GM21367 (cell line): ENCODE data around the gene TMEM269.

Experiments used
- ATAC-seq: cut with Tn5 transposase; IDR thresholded peaks from one replicate; pipeline ENCODE4 v1.9.1; 2021; ENCODE audit not compliant: unreplicated experiment

Gene TMEM269

GRCh38 chr1:42817976-42818375, 33.2 kb downstream of the TMEM269 start:
- no peak for ATAC-seq

GRCh38 chr1:42820813-42821212, 36.0 kb downstream of the TMEM269 start:
- no peak for ATAC-seq

DNA sequence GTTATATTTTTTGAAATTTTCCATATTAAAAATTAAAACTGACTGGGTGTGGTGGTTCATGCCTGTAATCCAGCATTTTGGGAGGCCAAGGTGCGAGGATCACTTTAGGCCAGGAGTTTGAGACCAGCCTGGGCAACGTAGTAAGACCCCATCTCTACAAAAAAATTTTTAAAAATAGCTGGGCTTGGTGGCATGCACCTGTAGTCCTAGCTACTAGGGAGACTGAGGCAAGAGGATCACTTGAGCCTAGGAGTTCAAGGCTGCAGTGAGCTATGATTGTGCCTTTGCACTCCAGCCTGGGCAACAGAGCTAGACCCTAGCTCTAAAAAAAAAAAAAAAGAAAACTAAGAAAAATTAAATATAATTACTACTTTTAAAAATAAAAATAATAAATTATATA, 36.9 kb downstream of the TMEM269 start:
- no peak for ATAC-seq

GRCh38 chr1:42822800-42823392, 38.1 kb downstream of the TMEM269 start:
- no peak for ATAC-seq

DNA sequence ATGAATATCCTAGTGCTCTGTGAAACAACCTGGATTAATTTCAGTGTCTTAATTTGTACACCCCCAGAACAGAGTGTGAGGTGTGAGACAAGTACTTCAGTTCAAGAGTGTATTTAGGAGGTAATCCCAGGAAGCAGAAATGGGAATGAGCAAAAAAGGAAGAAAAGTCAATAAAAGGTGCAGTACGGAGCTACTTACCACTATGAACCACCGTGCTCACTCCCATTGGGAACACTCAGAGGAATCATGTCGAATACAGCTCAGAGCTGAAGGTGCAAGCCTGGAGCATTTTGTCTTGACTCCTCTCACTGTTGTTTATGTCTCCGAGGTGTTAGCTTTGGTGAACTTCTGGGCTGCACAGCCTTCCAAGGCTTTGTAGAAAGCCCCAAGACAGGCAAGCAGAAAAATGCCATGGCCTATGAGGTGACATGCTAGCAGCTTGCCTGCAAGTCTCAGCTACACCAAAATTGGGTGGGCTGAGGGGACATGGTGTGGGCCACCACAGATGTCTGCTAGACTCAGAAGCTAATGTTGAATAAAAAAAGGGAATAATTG, 39.8 kb downstream of the TMEM269 start:
- no peak for ATAC-seq

DNA sequence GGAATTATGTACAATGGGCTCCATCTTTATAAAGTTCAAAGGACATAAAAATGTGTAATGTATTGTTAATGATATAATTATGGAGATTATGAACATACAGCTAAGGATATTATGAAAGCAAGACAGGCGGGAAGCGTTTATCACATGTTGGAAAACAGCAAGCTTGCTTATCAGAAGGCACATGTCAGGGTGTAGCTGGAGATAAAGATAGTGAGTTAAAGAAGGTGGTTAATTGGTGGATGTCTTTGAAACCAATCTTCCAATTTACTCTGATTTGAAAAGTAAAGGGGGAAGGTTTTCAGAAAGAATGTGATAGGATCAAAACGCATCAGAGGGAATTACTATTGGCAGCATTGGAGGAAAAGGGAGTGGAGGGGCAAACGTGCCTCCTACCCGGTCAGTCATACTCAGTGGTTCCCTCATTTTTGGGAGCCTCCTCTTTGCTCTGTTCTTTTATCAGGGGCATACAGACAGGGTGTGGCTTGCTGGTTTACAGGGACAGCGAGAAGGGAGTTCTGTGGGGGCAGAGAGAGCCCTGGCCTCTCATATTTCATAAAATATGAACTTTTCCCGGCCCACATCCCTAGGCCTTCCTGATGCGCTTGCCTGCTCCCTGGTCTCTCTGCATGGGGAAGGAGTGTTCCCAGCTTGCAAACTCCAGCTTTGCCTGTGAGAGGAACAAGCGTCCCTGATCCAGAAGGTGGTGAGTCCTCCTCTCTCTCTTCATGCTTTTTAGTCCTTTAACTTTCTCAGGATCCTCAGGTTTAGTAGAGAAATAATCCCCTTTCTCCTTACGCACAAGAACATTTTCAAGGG, 40.5 kb downstream of the TMEM269 start:
- no peak for ATAC-seq

GRCh38 chr1:42830631-42831030, 45.8 kb downstream of the TMEM269 start:
- no peak for ATAC-seq

DNA sequence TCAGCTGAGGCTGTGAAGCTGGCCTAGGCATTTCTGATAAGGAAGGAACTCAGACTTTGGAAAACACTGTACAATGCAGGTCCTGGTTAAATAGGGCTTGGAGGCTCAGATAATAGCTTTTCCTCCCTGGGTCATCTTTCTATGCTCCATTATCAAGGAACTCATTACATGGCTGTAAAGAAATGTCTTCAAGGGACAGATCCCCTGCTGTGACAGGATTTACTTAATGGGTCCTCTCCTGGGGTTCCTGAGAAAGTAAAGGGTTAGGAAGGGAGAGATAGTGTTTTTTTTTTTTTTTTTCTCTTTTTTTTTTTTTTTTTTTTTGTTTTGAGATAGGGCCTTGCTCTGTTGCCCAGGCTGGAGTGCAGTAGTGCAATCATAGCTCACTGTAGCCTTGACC, 46.5 kb downstream of the TMEM269 start:
- ATAC-seq: no peak

- no peak for ATAC-seq
These were observed 48.0 kb downstream of the TMEM269 start for GRCh38 chr1:42832641-42833240.

DNA sequence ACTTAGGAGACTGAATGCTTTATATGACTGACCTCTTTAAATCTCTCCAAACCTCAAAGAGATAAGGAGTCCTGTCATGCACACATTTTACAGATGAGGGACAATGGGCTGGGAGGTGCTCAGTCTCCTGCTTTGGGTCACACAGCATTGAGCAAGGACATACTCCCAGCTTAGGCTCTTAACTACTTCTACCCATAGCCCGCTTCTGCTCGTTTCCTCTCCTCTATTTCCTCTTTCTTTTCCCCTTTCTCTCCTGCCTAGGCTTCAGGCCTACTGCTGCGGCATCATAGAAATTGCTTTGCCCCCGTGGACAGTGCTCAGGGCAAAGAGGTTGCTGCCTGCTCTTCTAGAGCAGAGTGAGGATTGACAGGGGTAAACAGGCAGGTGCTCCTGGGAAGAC, 49.2 kb downstream of the TMEM269 start:
- no peak for ATAC-seq

DNA sequence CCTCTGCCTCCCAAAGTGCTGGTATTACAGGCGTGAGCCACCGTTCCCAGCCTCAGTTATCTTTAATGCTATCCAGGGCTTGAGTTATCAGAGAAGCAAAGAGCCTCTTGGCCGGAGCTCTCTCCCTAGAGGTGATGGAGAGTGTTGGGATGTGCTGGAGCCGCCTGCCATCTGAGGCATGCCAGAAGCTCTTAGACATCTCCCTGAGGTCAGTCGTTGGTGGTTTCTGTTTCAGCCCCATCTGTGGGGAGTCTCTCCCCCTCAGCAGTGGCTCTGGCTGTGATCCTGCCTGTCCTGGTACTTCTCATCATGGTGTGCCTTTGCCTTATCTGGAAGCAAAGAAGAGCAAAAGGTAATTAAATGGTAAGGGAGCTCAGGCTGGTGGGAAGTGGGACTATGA, 50.0 kb downstream of the TMEM269 start:
- ATAC-seq: no peak

DNA sequence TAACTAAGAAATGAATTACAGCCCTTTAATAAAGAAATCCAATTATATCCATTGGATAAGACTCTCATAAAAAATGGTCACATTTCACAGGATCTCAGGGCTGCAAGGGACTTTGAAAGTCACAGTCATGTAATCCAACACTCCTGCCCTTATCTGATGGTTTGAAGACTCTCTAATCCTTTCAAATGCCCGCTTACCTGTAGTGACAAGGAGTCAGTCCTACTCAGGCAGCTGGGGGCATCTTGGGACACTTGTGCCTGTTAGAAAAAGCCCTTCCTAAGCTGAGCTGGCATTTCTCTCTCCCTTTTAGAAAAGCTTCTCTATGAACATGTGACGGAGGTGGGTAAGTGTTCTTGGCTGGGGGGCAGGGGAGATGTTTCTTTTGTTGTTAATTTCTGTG, 50.6 kb downstream of the TMEM269 start:
- no peak for ATAC-seq

- ATAC-seq: no peak
These were observed 52.9 kb downstream of the TMEM269 start for GRCh38 chr1:42837709-42838108.

DNA sequence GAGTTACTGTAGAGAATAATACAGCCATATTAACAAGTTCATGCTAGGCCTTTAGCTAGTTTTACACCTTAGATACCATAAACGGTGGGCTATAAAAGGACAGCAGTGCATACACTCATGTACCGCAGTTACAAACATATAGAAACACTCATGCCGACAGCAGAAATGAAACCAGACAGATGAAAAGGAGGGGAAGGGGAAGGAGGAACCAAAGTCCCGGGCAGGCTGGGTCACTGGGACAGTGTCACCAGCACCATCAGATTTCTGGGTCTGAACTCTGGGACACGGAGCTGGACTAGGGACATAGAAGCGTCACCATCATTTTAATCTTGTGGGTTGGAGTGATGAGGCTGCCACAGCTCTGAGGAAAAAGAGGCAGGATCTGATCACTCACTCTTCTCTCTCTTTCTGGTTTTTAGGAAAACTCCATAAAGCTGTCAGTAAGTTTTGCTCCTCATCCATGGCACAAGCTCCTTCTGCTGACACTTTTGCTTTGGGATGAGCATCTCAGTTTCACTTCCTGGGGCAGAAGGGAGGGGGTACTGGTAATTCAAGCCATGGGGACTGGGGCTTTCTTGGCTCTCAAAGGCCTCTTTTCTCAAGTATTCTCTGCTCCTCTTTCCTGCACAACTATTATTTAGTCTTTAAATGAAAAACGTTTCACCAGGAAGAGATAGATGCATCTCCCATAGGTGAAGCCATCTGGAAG, 53.8 kb downstream of the TMEM269 start:
- ATAC-seq: no peak

DNA sequence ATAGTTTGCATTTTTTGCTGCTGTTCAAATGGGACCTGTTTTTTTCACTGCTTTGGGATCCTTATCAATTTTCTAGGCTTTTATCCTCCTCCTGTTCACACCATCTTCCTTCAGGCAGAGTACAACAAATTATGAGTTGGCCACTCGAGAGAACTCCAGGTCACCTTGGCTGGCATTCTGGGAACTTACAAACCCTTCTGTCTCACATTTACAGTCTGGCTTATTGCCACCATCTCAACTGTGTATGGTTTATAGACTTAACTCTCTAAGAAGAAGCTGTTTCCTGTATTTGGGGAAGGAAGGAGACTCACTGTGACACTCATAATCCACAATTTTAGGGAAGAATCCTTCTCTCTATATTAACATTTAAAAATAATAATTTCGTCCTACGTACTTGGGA, 56.2 kb downstream of the TMEM269 start:
- no peak for ATAC-seq

DNA sequence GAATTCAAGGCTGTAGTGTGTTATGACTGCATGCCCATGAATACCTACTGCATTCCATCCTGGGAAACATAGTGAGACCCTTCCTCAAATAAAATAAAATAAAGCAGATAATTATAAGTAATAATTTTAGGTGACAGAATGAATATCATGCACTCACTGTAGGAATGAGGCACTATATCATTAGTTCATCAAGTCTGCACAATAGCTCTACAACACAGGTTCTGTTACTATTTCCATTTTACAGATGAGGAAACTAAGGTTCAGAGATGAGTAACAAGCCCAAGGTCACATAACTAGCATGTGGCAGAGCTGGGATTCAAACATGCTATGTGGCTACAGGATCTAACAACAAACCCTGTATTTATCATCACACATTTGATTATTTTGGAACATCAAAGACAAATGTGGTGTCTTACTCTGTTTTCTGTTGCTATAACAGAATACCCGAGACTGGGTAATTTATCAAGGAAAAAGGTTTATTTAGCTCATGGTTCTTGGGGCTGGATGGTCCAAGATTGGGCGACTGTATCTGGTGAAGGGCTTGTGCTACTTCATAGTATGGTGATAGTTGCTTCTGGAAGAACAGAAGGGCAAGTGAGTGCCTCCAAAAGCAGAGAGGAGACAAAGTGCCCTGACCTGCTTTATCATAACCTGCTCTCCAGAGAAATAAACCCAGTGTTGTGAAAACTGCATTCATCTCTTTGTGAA, 56.8 kb downstream of the TMEM269 start:
- ATAC-seq: no peak

DNA sequence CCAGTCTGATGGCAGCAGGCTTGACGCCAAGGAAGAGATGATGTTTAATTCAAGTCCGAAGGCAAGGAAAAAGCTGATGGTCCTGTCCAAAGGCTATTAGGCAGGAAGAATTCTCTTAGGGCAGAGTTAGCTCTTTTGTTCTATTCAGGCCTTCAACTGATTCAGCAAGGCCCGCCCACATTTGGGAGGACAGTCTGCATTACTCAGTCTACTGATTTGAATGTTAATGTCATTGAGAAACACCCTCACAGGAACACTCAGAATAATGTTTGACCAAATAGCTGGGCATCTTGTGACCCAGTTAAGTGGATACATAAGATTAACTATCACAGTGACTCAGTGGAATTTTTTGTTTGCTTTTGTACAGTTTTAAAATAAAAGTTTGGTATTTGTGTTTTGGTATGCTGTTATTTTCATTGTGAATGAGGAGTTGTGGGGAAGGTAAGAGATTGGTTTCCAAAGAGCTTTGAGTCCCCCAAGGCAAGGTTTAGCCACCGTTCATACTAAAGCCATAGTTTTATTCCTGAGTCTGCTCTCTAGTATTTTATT, 59.9 kb downstream of the TMEM269 start:
- no peak for ATAC-seq

- ATAC-seq: no peak
These were observed 60.4 kb downstream of the TMEM269 start for GRCh38 chr1:42845193-42845592.

- ATAC-seq: peak; percentile 16
These were observed 61.1 kb downstream of the TMEM269 start for GRCh38 chr1:42845866-42846256.

DNA sequence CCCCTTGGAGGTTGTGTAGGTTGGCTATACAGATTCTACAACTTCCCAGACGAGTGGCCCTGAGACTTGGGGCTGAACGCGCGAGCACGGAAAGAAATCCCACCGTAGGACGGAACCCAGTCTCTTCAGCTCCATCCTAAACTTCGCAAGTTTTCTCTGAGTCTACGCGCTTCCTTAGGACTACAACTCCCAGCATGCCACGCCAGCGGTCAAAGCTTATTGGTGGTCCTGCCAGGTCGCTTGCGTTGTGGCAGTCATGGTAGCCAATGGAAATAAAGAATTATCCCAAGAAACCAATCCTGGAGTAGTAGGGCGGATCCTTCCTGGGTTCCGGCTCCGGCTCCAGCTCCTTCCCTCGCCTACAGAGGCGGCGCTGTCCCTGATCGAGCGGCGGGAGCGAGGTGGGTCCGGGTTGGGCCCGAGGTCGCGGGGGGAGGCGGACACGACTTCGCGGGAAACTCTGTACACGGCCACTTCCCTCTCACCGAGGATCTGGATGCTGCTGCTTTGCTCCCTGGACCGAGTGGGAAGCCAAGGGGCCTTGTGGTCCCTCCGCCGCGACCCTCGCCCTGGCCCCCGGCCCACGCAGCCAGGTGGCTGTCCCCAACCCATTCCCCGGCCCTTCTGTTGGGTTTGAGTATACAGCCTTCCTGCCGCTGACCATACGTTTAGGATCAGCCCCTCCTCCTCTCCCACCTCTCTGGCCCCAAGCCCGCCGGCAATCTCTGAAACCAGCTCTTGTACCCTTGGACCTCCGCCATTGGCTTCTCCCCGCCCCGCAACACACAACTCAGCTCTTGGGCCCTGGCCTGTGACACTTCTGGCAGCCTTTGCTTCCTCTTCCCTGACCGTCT, 61.7 kb downstream of the TMEM269 start, which contains the start of gene ZNF691:
TSS of gene ZNF691 (plus strand) at position 357 of the 854 bp plus-strand sequence. CDS start 3,046 bp downstream, outside the sequence.
- peak; percentile 87 for ATAC-seq
